ENCODE measurements around the gene TMEM132E. TPM values are rescaled to one million over a fixed set of nuclear protein-coding genes. Genes with fewer than 3 reads are reported as not detected.

Gene TMEM132E
- total RNA-seq = not detected in 2 replicates

DNA sequence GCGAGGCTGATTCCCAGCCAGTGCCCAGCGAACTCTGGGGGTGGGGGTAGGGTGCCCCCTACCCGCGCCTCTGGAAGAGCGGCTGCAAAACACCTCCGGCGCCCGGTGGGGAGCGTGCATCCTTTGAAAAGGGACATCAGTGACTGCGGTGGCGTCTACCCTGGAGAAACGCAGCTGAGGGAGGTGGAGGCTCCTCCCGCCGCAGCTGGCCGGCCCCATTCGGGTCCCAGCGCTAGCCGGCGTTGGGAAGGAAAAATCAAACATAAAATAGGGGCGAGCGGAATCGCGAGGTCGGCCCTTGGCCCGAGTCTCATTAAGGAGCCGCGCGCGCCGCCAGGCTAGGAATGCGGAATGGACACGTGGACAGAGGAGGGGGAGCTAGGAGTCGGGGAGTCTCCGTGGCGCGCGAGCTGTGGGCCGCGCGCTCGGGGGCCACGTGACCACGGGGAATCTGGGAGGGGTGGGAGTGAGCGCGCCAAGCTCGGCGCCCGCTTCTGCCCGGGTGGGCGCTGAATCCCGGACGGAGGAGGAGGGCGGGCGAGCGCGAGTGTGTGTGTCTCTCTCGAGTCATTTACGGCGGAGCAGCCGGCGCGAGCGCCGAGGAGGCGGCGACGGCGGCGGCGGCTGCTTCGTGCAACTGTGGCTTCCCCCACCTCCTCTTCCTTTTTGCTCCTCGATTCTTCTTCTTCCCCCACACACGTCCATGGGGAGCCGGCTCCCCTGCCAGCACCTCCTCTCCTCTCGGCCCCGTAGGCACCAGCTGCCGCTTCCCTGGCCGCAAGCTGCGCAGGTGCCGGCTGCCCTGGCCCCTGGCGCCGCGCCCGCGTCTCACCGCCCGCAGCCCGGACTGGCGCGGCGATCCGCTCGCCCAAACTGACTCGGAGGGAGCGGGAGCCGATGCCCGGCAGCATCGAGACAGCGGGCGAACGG lies at the start of gene TMEM132E:
Gene TMEM132E (plus strand): TSS at position 566 of the 930 bp plus-strand sequence. CDS start 1,495 bp downstream, outside the sequence.

Other genes with a start within 250 kb of the TMEM132E start
- gene CCL13, start 223.1 kb upstream of the TMEM132E start, total RNA-seq = not detected in 2 replicates
- gene CCL1, start 216.3 kb upstream of the TMEM132E start, total RNA-seq = not detected in 2 replicates